ENCODE results near the gene SH3BP4. TPM values are rescaled to one million over a fixed set of nuclear protein-coding genes. Genes with fewer than 3 reads are reported as not detected.

SH3BP4 gene
- polyA plus RNA-seq, 4 donors = 41.0 to 46.8 (median 44.1) TPM

- no peak for DNase-seq (ENCODE audit: low read depth in 4 of 4, low spot score in 3 of 4)
Measured at GRCh38 chr2:234996069-234996940, 44.5 kb downstream of the SH3BP4 start.

GRCh38 chr2:234996941-234997270 is 45.1 kb downstream of the SH3BP4 start:
- no peak for DNase-seq (ENCODE audit: low read depth in 4 of 4, low spot score in 3 of 4)

- DNase-seq (ENCODE audit: low read depth in 4 of 4, low spot score in 3 of 4) = no peak
Measured at GRCh38 chr2:234997389-234997788, 45.6 kb downstream of the SH3BP4 start.

GRCh38 chr2:234998404-234999211 is 46.8 kb downstream of the SH3BP4 start:
- DNase-seq (ENCODE audit: low read depth in 4 of 4, low spot score in 3 of 4) = no peak

- no peak for DNase-seq (ENCODE audit: low read depth in 4 of 4, low spot score in 3 of 4)
Measured at GRCh38 chr2:234999740-235000425, 48.1 kb downstream of the SH3BP4 start.

GRCh38 chr2:235000426-235001236 is 48.8 kb downstream of the SH3BP4 start:
- DNase-seq (ENCODE audit: low read depth in 4 of 4, low spot score in 3 of 4) = no peak

- no peak for DNase-seq (ENCODE audit: low read depth in 4 of 4, low spot score in 3 of 4)
Measured at GRCh38 chr2:235001237-235002133, 49.7 kb downstream of the SH3BP4 start.

- no peak for DNase-seq (ENCODE audit: low read depth in 4 of 4, low spot score in 3 of 4)
Measured at GRCh38 chr2:235002198-235003095, 50.6 kb downstream of the SH3BP4 start.

GRCh38 chr2:235003096-235003775 is 51.4 kb downstream of the SH3BP4 start:
- DNase-seq (ENCODE audit: low read depth in 4 of 4, low spot score in 3 of 4) = no peak

GRCh38 chr2:235004329-235004903 is 52.6 kb downstream of the SH3BP4 start:
- DNase-seq (ENCODE audit: low read depth in 4 of 4, low spot score in 3 of 4) = no peak

- no peak for DNase-seq (ENCODE audit: low read depth in 4 of 4, low spot score in 3 of 4)
Measured at GRCh38 chr2:235005023-235005422, 53.2 kb downstream of the SH3BP4 start.

- peak in 2 of 4 donors; percentile 34 to 68 for DNase-seq (ENCODE audit: low read depth in 4 of 4, low spot score in 3 of 4)
Measured at GRCh38 chr2:235005603-235006259, 53.9 kb downstream of the SH3BP4 start.

- no peak for DNase-seq (ENCODE audit: low read depth in 4 of 4, low spot score in 3 of 4)
Measured at GRCh38 chr2:235006461-235006860, 54.6 kb downstream of the SH3BP4 start.

- no peak for DNase-seq (ENCODE audit: low read depth in 4 of 4, low spot score in 3 of 4)
Measured at GRCh38 chr2:235006986-235007385, 55.2 kb downstream of the SH3BP4 start.

- DNase-seq (ENCODE audit: low read depth in 4 of 4, low spot score in 3 of 4) = no peak
Measured at GRCh38 chr2:235007664-235008457, 56.0 kb downstream of the SH3BP4 start.

GRCh38 chr2:235008584-235009044 is 56.8 kb downstream of the SH3BP4 start:
- no peak for DNase-seq (ENCODE audit: low read depth in 4 of 4, low spot score in 3 of 4)

All from right renal pelvis (tissue), 4 donors.